HG02852 (cell line): Measurements from ENCODE around the gene ATP5MK.
"Not testable (repeated sequence)": the region's sequence is repeated elsewhere in the genome, so short reads cannot be mapped to it uniquely, and the experiment has no call there.

Experiments used
- ATAC-seq: cut with Tn5 transposase; IDR thresholded peaks from one replicate; pipeline ENCODE4 v1.9.1; 2021; ENCODE audit warnings: mild to moderate bottlenecking, moderate library complexity; ENCODE audit not compliant: unreplicated experiment

ATP5MK gene

GRCh38 chr10:103397191-103397825 lies 1.0 kb upstream of the ATP5MK start:
- ATAC-seq: no peak

- peak; percentile 1 for ATAC-seq
Observed at GRCh38 chr10:103396789-103397087, 463 bp upstream of the ATP5MK start.

GRCh38 chr10:103395754-103396066 lies 565 bp downstream of the ATP5MK start:
- no peak for ATAC-seq

- no peak for ATAC-seq
Observed at GRCh38 chr10:103394180-103394579, 2.1 kb downstream of the ATP5MK start.

GRCh38 chr10:103382769-103383168 lies 13.5 kb downstream of the ATP5MK start:
- ATAC-seq: no peak

- ATAC-seq: no peak
Observed at GRCh38 chr10:103374263-103374662, 22.0 kb downstream of the ATP5MK start.

GRCh38 chr10:103373544-103373943 lies 22.7 kb downstream of the ATP5MK start:
- ATAC-seq: no peak

- ATAC-seq: peak; percentile 47
Observed at GRCh38 chr10:103367782-103368518, 28.3 kb downstream of the ATP5MK start, which contains the start of gene TAF5. TAF5 (plus strand) TSS chr10:103367976; CDS start chr10:103367990, 14 bp downstream.

GRCh38 chr10:103367379-103367781 lies 28.9 kb downstream of the ATP5MK start:
- ATAC-seq: no peak

GRCh38 chr10:103360791-103361190 lies 35.5 kb downstream of the ATP5MK start:
- not testable (repeated sequence) for ATAC-seq

- not testable (repeated sequence) for ATAC-seq
Observed at GRCh38 chr10:103359493-103359892, 36.8 kb downstream of the ATP5MK start.

- ATAC-seq: no peak
Observed at GRCh38 chr10:103355906-103356599, 40.2 kb downstream of the ATP5MK start.

- ATAC-seq: not testable (repeated sequence)
Observed at GRCh38 chr10:103354567-103354966, 41.7 kb downstream of the ATP5MK start.

- no peak for ATAC-seq
Observed at GRCh38 chr10:103353281-103353680, 43.0 kb downstream of the ATP5MK start.

- ATAC-seq: peak; percentile 77
Observed at GRCh38 chr10:103350517-103351260, 45.6 kb downstream of the ATP5MK start, which contains the start of gene PCGF6. PCGF6 (minus strand) TSS chr10:103351140; CDS start chr10:103351066, 74 bp downstream.

GRCh38 chr10:103350175-103350516 lies 46.1 kb downstream of the ATP5MK start:
- ATAC-seq: no peak
